Activated B cell treated with CpG ODN at 0.5 μM for 24 hours (primary cell): ENCODE measurements around the gene CTBP1. TPM values are rescaled to one million over a fixed set of nuclear protein-coding genes. Genes with fewer than 3 reads are reported as not detected.

Experiments used
- ATAC-seq: fragments of 200-7000 bp; cut with Tn5 transposase; one replicate; pipeline ENCODE4 v1.10.0; 2021; ENCODE audit warnings: low read depth, mild to moderate bottlenecking, moderate library complexity
- CTCF ChIA-PET: fragments of 350-600 bp; sonication (Branson Sonifier 250); formaldehyde crosslinking; loops from one replicate; lab custom pipeline; 2021; ENCODE audit warnings: antibody characterized with exemption; lab: Charles Lee
- POLR2A ChIA-PET: fragments of 350-600 bp; sonication (Branson Sonifier 250); formaldehyde crosslinking; loops from one replicate; lab custom pipeline; 2021; ENCODE audit warnings: antibody characterized with exemption; lab: Charles Lee
- DNase-seq: peaks from one replicate; pipeline ENCODE4 v3.0.0; 2022
- H3K27ac Mint-ChIP-seq: one replicate; pipeline ENCODE4 v1.8.0; 2020; ENCODE audit warnings: mixed read lengths
- H3K27me3 Mint-ChIP-seq: one replicate; pipeline ENCODE4 v1.8.0; 2021; ENCODE audit warnings: mixed read lengths
- H3K36me3 Mint-ChIP-seq: one replicate; pipeline ENCODE4 v1.8.0; 2021; ENCODE audit warnings: low read depth, mixed read lengths
- H3K4me1 Mint-ChIP-seq: one replicate; pipeline ENCODE4 v1.8.0; 2021; ENCODE audit warnings: mixed read lengths
- H3K4me3 Mint-ChIP-seq: one replicate; pipeline ENCODE4 v1.8.0; 2020; ENCODE audit warnings: mild to moderate bottlenecking, mixed read lengths
- H3K9me3 Mint-ChIP-seq: one replicate; pipeline ENCODE4 v1.8.0; 2020; ENCODE audit warnings: mixed read lengths
- CTCF ChIP-seq: fragments of 200-600 bp; IDR thresholded peaks from one replicate; pipeline ENCODE4 v1.8.0; 2022; ENCODE audit warnings: antibody characterized with exemption, mild to moderate bottlenecking
- intact Hi-C: fragments of 100-400 bp; cut with micrococcal nuclease; formaldehyde crosslinking; loops from one replicate; pipeline ENCODE4 v1.15.1; 2024
- total RNA-seq: library from RNA; stranded (reverse); gene quantifications from 2 replicates; pipeline ENCODE4 v1.2.3, GENCODE V29; 2022

CTBP1 gene
- total RNA-seq, 1 donor from 2014 or later, result 175 TPM

GRCh38 chr4:1209821-1210220 lies 39.1 kb downstream of the CTBP1 start:
- POLR2A ChIA-PET, result no interaction called here
- DNase-seq, result no peak

GRCh38 chr4:1208970-1209704 lies 39.8 kb downstream of the CTBP1 start:
- H3K4me1 Mint-ChIP-seq, result peaks cover 13% of the 10 kb centered on the region
- intact Hi-C loops, result no loop called here
- ChIA-PET CTCF (no interaction called here), POLR2A (no interaction called here)
- H3K27ac Mint-ChIP-seq, result no peak overlapping the region
- H3K9me3 Mint-ChIP-seq, result no peaks in the 10 kb centered on the region
- no peak overlapping the region for H3K4me3 Mint-ChIP-seq
- peaks cover 25% of the 10 kb centered on the region for H3K36me3 Mint-ChIP-seq
- no peak for TF ChIP-seq CTCF
- DNase-seq (no peak), ATAC-seq (no peak)
- H3K27me3 Mint-ChIP-seq, result no peaks in the 10 kb centered on the region

More at GRCh38 chr4:1209821-1210220, 39.1 kb downstream of the CTBP1 start:
- ATAC-seq, result no peak
- TF ChIP-seq CTCF, result no peak
- CTCF ChIA-PET, result no interaction called here
- Mint-ChIP-seq H3K27ac (no peak overlapping the region), H3K4me3 (no peak overlapping the region), H3K4me1 (peaks cover 7% of the 10 kb centered on the region), H3K27me3 (no peaks in the 10 kb centered on the region), H3K36me3 (peaks cover 26% of the 10 kb centered on the region), H3K9me3 (no peaks in the 10 kb centered on the region)
- intact Hi-C loops, result no loop called here

GRCh38 chr4:1208266-1208961 lies 40.5 kb downstream of the CTBP1 start:
- ATAC-seq, result no peak
- no peaks in the 10 kb centered on the region for H3K9me3 Mint-ChIP-seq
- no peak overlapping the region for H3K27ac Mint-ChIP-seq

GRCh38 chr4:1207603-1208265 lies 41.2 kb downstream of the CTBP1 start:
- no peak overlapping the region for H3K4me3 Mint-ChIP-seq
- H3K27ac Mint-ChIP-seq, result no peak overlapping the region
- peaks cover 23% of the 10 kb centered on the region for H3K4me1 Mint-ChIP-seq
- intact Hi-C loops, result no loop called here
- POLR2A ChIA-PET, result no interaction called here
- H3K27me3 Mint-ChIP-seq, result no peaks in the 10 kb centered on the region
- no peak for ATAC-seq
- H3K9me3 Mint-ChIP-seq, result no peaks in the 10 kb centered on the region
- peak; percentile 9 for DNase-seq
- no peak for TF ChIP-seq CTCF
- H3K36me3 Mint-ChIP-seq, result peaks cover 19% of the 10 kb centered on the region
- CTCF ChIA-PET, result no interaction called here

More at GRCh38 chr4:1208266-1208961, 40.5 kb downstream of the CTBP1 start:
- DNase-seq, result no peak
- H3K27me3 Mint-ChIP-seq, result no peaks in the 10 kb centered on the region
- no peak for TF ChIP-seq CTCF
- peaks cover 23% of the 10 kb centered on the region for H3K36me3 Mint-ChIP-seq
- ChIA-PET POLR2A (no interaction called here), CTCF (no interaction called here)
- H3K4me3 Mint-ChIP-seq, result no peak overlapping the region
- H3K4me1 Mint-ChIP-seq, result peaks cover 20% of the 10 kb centered on the region
- intact Hi-C loops, result no loop called here

- ChIA-PET POLR2A (no interaction called here), CTCF (no interaction called here)
- no peaks in the 10 kb centered on the region for H3K9me3 Mint-ChIP-seq
- ATAC-seq (no peak), DNase-seq (peak; percentile 13)
- peaks cover 17% of the 10 kb centered on the region for H3K36me3 Mint-ChIP-seq
- H3K27ac Mint-ChIP-seq, result no peak overlapping the region
- H3K4me3 Mint-ChIP-seq, result no peak overlapping the region
- H3K4me1 Mint-ChIP-seq, result peaks cover 26% of the 10 kb centered on the region
- TF ChIP-seq CTCF, result no peak
- H3K27me3 Mint-ChIP-seq, result no peaks in the 10 kb centered on the region
- intact Hi-C loops, result no loop called here
These were observed 41.8 kb downstream of the CTBP1 start for GRCh38 chr4:1207157-1207470.
